IMR-90 (cell line): Measurements from ENCODE around the gene SPTSSB. TPM values are rescaled to one million over a fixed set of nuclear protein-coding genes. Genes with fewer than 3 reads are reported as not detected.

Source experiments
- ATAC-seq: fragments of 200-7000 bp; cut with Tn5 transposase; 2 replicates; pipeline ENCODE4 v1.9.1; 2020; ENCODE audit warnings: low read depth, mild to moderate bottlenecking, moderate library complexity
- BruUV-seq: library from RNA; stranded (reverse); fragments of 400-500 nt; replicated peaks from 2 replicates; lab custom pipeline; 2021; lab: Mats Ljungman, UMichigan
- CTCF ChIA-PET: fragments of 300-600 bp; formaldehyde crosslinking; extraction: SDS; loops from one replicate; lab custom pipeline; 2021; ENCODE audit warnings: antibody characterized with exemption; lab: Yijun Ruan, JAX
- POLR2A ChIA-PET: fragments of 300-600 bp; sonication (Branson Sonifier 250); formaldehyde crosslinking; loops from one replicate; lab custom pipeline; 2022; ENCODE audit warnings: antibody characterized with exemption; ENCODE audit not compliant: unreplicated experiment; lab: Charles Lee
- DNase-seq: peaks from one replicate; pipeline ENCODE4 v3.0.0; 2013
- H2AFZ ChIP-seq: replicated peaks from 2 replicates; pipeline ENCODE3; 2013; ENCODE audit warnings: low read length, mild to moderate bottlenecking; ENCODE audit not compliant: poor library complexity
- H2AK5ac ChIP-seq: 2 replicates; pipeline ENCODE4 v1.6.1; 2013; ENCODE audit warnings: low read depth, low read length, inconsistent platforms
- H2AK9ac ChIP-seq: replicated peaks from 2 replicates; pipeline ENCODE3; 2013; ENCODE audit warnings: mild to moderate bottlenecking, low read depth, low read length, moderate library complexity; ENCODE audit not compliant: poor library complexity
- H2BK120ac ChIP-seq: 2 replicates; pipeline ENCODE4 v1.6.1; 2013; ENCODE audit warnings: low read depth, low read length, inconsistent platforms
- H2BK15ac ChIP-seq: 3 replicates; pipeline ENCODE4 v1.6.1; 2013; ENCODE audit warnings: low read depth, low read length, inconsistent platforms
- H2BK20ac ChIP-seq: 2 replicates; pipeline ENCODE4 v1.6.1; 2013; ENCODE audit warnings: low read depth, mild to moderate bottlenecking, inconsistent platforms, low read length, moderate library complexity
- H2BK5ac ChIP-seq: 2 replicates; pipeline ENCODE4 v1.6.1; 2013; ENCODE audit warnings: mild to moderate bottlenecking, low read depth, low read length, inconsistent platforms; ENCODE audit not compliant: poor library complexity, severe bottlenecking
- H3K14ac ChIP-seq: replicated peaks from 2 replicates; pipeline ENCODE4 v1.6.1; 2013; ENCODE audit warnings: low read depth, low read length, inconsistent platforms
- H3K18ac ChIP-seq: 2 replicates; pipeline ENCODE4 v1.6.1; 2013; ENCODE audit warnings: low read depth, low read length, control low read depth
- H3K23ac ChIP-seq: 2 replicates; pipeline ENCODE4 v1.6.1; 2013; ENCODE audit warnings: low read depth, low read length, inconsistent platforms
- H3K27ac ChIP-seq: 2 replicates; pipeline ENCODE4 v1.5.1; 2013; ENCODE audit warnings: mild to moderate bottlenecking, control low read depth, low read length; ENCODE audit not compliant: insufficient read depth
- H3K27me3 ChIP-seq: 2 replicates; pipeline ENCODE4 v1.6.1; 2013; ENCODE audit warnings: low read length; ENCODE audit not compliant: control insufficient read depth, insufficient read depth
- H3K36me3 ChIP-seq: 2 replicates; pipeline ENCODE4 v1.6.1; 2013; ENCODE audit warnings: low read length, mixed read lengths; ENCODE audit not compliant: control insufficient read depth, insufficient read depth
- H3K4ac ChIP-seq: 2 replicates; pipeline ENCODE4 v1.6.1; 2013; ENCODE audit warnings: low read depth, low read length, inconsistent platforms
- H3K4me1 ChIP-seq: 2 replicates; pipeline ENCODE4 v1.6.1; 2013; ENCODE audit warnings: low read length, mixed read lengths; ENCODE audit not compliant: control insufficient read depth, insufficient read depth
- H3K4me2 ChIP-seq: 2 replicates; pipeline ENCODE4 v1.6.1; 2013; ENCODE audit warnings: low read depth, mild to moderate bottlenecking, control low read depth, low read length, moderate library complexity
- H3K4me3 ChIP-seq: 2 replicates; pipeline ENCODE4 v1.5.1; 2013; ENCODE audit warnings: low read depth, mild to moderate bottlenecking, control low read depth, low read length, moderate library complexity; ENCODE audit not compliant: insufficient read depth
- H3K56ac ChIP-seq: 2 replicates; pipeline ENCODE4 v1.6.1; 2013; ENCODE audit warnings: low read length, inconsistent platforms; ENCODE audit not compliant: insufficient read depth; ENCODE audit errors: extremely low read depth
- H3K79me1 ChIP-seq, 2 experiments: 2 replicates each; pipeline ENCODE4 v1.6.1; 2013; ENCODE audit warnings: low read length in 2 of 2, inconsistent platforms in 1 of 2, low read depth in 1 of 2
- H3K9ac ChIP-seq: 2 replicates; pipeline ENCODE4 v1.6.1; 2013; ENCODE audit warnings: low read depth, low read length, control low read depth
- H3K9me1 ChIP-seq: 2 replicates; pipeline ENCODE4 v1.6.1; 2013; ENCODE audit warnings: low read length, inconsistent platforms; ENCODE audit not compliant: insufficient read depth
- H3K9me3 ChIP-seq: 2 replicates; pipeline ENCODE4 v1.6.1; 2013; ENCODE audit warnings: low read length; ENCODE audit not compliant: control insufficient read depth, insufficient read depth
- H4K20me1 ChIP-seq: 2 replicates; pipeline ENCODE4 v1.6.1; 2013; ENCODE audit warnings: low read length, inconsistent platforms; ENCODE audit not compliant: insufficient read depth
- H4K5ac ChIP-seq: 2 replicates; pipeline ENCODE4 v1.6.1; 2013; ENCODE audit warnings: mild to moderate bottlenecking, low read depth, low read length, control low read depth
- H4K8ac ChIP-seq, 2 experiments: 2 replicates each; pipeline ENCODE4 v1.6.1; 2013; ENCODE audit warnings: low read depth in 2 of 2, low read length in 2 of 2, control low read depth in 1 of 2, inconsistent platforms in 1 of 2
- H4K91ac ChIP-seq: 2 replicates; pipeline ENCODE4 v1.6.1; 2013; ENCODE audit warnings: low read depth, low read length, inconsistent platforms; ENCODE audit not compliant: insufficient read depth
- CTCF ChIP-seq: conservative IDR thresholded peaks from 2 replicates; pipeline ENCODE4 v1.5.1; 2012; ENCODE audit warnings: mild to moderate bottlenecking, low read depth, low read length, improper control_type of control experiment
- MAZ ChIP-seq: IDR thresholded peaks from 2 replicates; pipeline ENCODE4 v1.6.1; 2012; ENCODE audit warnings: low read depth, mild to moderate bottlenecking, low read length, improper control_type of control experiment, moderate library complexity, borderline replicate concordance
- RAD21 ChIP-seq: IDR thresholded peaks from 2 replicates; pipeline ENCODE4 v1.6.1; 2012; ENCODE audit warnings: low read length, improper control_type of control experiment
- SMC3 ChIP-seq: fragments of 150-350 bp; IDR thresholded peaks from 2 replicates; pipeline ENCODE4 v1.6.1; 2016; ENCODE audit warnings: low read depth, mild to moderate bottlenecking, antibody characterized with exemption, low read length, moderate library complexity
- USF2 ChIP-seq: fragments of 150-350 bp; IDR thresholded peaks from 2 replicates; pipeline ENCODE4 v1.6.1; 2017; ENCODE audit warnings: mild to moderate bottlenecking, antibody characterized with exemption, low read length, low read depth
- WGBS, 2 experiments: methylation state at CpG; one replicate each; pipeline versions ENCODE4 v1.1.5 to v1.1.7; 2013; ENCODE audit warnings: missing lambda C conversion rate in 2 of 2; ENCODE audit not compliant: insufficient read length in 1 of 2; ENCODE audit errors: extremely low coverage in 2 of 2; 5-methylcytosine and 5-hydroxymethylcytosine counted together
- dilution Hi-C: fragments of 300-500 bp; cut with HindIII; formaldehyde crosslinking; loops from one replicate; pipeline ENCODE4 v1.14.3; 2018; ENCODE audit warnings: low sequenced_read_pairs; ENCODE audit not compliant: unreplicated experiment
- in situ Hi-C: fragments of 300-500 bp; cut with MboI; formaldehyde crosslinking; loops from 3 replicates; pipeline ENCODE4 v1.14.3; 2019; ENCODE audit warnings: low sequenced_read_pairs, inconsistent platforms, mixed read lengths
- intact Hi-C: fragments of 100-400 bp; cut with micrococcal nuclease; formaldehyde crosslinking; loops from 2 replicates; pipeline ENCODE4 v1.10.0; 2022
- polyA plus RNA-seq, 3 experiments: library from polyadenylated mRNA; depleted of rRNA; stranded (reverse); fragments of >200 nt; gene quantifications; 2 replicates each; pipeline ENCODE4 v1.2.3, GENCODE V29; 2012; ENCODE audit warnings: low replicate concordance in 1 of 3
- total RNA-seq: library from RNA; depleted of rRNA; stranded (reverse); fragments of >200 nt; gene quantifications from 2 replicates; pipeline ENCODE4 v1.2.3, GENCODE V29; 2012

Gene SPTSSB
- total and polyA plus RNA-seq, 2 of the 4 experiments (the other 2 are of a cell fraction) = not detected

- intact Hi-C loops = loop anchor here (1.0 to 5.0 kb wide), 3 partner anchors 104 to 487 kb away; no protein-coding TSS in a partner anchor
- no CpG with 5 or more reads among the region's 3 CpGs for WGBS, 2 experiments
- ATAC-seq = peak; percentile 75; the same call in 1 of the 2 replicates
Observed at GRCh38 chr3:161409069-161409468, 37.8 kb upstream of the SPTSSB start.

More at GRCh38 chr3:161409069-161409468, 37.8 kb upstream of the SPTSSB start:
- no peak overlapping the region for H4K91ac ChIP-seq
- H3K79me1 ChIP-seq = no peaks in the 10 kb centered on the region
- H3K14ac ChIP-seq = no peak overlapping the region
- peaks cover 3% of the 10 kb centered on the region; the same call in 1 of the 2 replicates for H3K4me1 ChIP-seq
- no peak overlapping the region for H3K56ac ChIP-seq
- H3K9me1 ChIP-seq = no peaks in the 10 kb centered on the region
- H4K8ac ChIP-seq = no peak overlapping the region
- no peak overlapping the region for H2AK5ac ChIP-seq
- ChIA-PET CTCF (interaction anchor here (0.6 to 1.2 kb wide), 4 partner anchors 93 to 424 kb away, joined by 3 to 5 read pairs (median 3); no protein-coding TSS in a partner anchor), POLR2A (no interaction called here)
- H3K18ac ChIP-seq = no peak overlapping the region
- H3K4me2 ChIP-seq = no peak overlapping the region
- BruUV-seq = no TSS peak
- no peak overlapping the region for H4K5ac ChIP-seq
- H2BK5ac ChIP-seq = no peak overlapping the region
- no peak overlapping the region for H3K4me3 ChIP-seq
- no peak overlapping the region for H3K9ac ChIP-seq
- no peak overlapping the region for H2BK20ac ChIP-seq
- H4K20me1 ChIP-seq = no peaks in the 10 kb centered on the region
- TF ChIP-seq MAZ (no peak), CTCF (peak; percentile 65), SMC3 (peak; percentile 36; the same call in 1 of the 2 replicates), RAD21 (peak; percentile 60), USF2 (no peak)
- H2BK15ac ChIP-seq = no peak overlapping the region
- no peak overlapping the region for H3K23ac ChIP-seq
- no peak overlapping the region for H3K27ac ChIP-seq
- H2BK120ac ChIP-seq = no peak overlapping the region
- no peaks in the 10 kb centered on the region for H3K27me3 ChIP-seq
- no peaks in the 10 kb centered on the region for H3K9me3 ChIP-seq
- in situ Hi-C loops = loop anchor here (25.0 kb wide), 2 partner anchors 472 to 697 kb away; no protein-coding TSS in a partner anchor
- no peak overlapping the region for H3K4ac ChIP-seq
- no peaks in the 10 kb centered on the region for H3K36me3 ChIP-seq
- peak; percentile 23 for DNase-seq
- H2AK9ac ChIP-seq = no peak overlapping the region
- dilution Hi-C loops = no loop called here
- H2AFZ ChIP-seq = no peak overlapping the region
